ENCODE data around the gene RCC1. TPM values are rescaled to one million over a fixed set of nuclear protein-coding genes. Genes with fewer than 3 reads are reported as not detected.
"Not testable (repeated sequence)": the region's sequence is repeated elsewhere in the genome, so short reads cannot be mapped to it uniquely, and the experiment has no call there.

Gene RCC1
- total RNA-seq, 2 donors from 2014 or later, result 29.9 to 101 TPM

GRCh38 chr1:28566931-28567330 lies 61.1 kb downstream of the RCC1 start:
- no peaks in the 10 kb centered on the region for H3K4me1 ChIP-seq
- H3K27me3 ChIP-seq, result no peaks in the 10 kb centered on the region
- H3K36me3 ChIP-seq, result no peaks in the 10 kb centered on the region
- TF ChIP-seq, protein P1, sequence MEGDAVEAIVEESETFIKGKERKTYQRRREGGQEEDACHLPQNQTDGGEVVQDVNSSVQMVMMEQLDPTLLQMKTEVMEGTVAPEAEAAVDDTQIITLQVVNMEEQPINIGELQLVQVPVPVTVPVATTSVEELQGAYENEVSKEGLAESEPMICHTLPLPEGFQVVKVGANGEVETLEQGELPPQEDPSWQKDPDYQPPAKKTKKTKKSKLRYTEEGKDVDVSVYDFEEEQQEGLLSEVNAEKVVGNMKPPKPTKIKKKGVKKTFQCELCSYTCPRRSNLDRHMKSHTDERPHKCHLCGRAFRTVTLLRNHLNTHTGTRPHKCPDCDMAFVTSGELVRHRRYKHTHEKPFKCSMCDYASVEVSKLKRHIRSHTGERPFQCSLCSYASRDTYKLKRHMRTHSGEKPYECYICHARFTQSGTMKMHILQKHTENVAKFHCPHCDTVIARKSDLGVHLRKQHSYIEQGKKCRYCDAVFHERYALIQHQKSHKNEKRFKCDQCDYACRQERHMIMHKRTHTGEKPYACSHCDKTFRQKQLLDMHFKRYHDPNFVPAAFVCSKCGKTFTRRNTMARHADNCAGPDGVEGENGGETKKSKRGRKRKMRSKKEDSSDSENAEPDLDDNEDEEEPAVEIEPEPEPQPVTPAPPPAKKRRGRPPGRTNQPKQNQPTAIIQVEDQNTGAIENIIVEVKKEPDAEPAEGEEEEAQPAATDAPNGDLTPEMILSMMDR (IDR thresholded peaks at IDR 0.05), result no peak
- no peaks in the 10 kb centered on the region for H3K9me3 ChIP-seq
- H3K9ac ChIP-seq (ENCODE audit: low read depth in 2 of 2, low read length in 2 of 2), result no peak overlapping the region
- intact Hi-C loops (cut with DNase I), result no loop called here
- DNase-seq, result no peak
- H3K27ac ChIP-seq, result no peak overlapping the region
- no peak overlapping the region for H3K4me3 ChIP-seq

DNA sequence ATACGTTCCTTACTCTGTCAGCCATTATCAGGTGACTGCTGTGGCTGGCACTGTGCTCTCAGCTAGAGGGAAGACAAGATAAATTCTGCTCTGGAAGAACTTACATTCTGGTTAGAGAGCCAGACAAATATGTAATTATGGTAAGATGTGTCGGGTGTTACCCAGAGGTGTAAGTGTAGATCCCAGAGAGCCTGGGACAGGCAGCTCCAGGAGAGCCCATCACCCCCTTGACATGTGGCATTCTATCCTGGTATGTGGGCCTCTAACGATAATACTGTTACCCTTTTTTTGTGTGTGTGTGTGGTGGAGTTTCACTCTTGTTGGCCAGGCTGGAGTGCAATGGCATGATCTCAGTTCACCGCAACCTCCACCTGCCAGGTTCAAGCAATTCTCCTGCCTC lies 66.1 kb downstream of the RCC1 start:
- Histone ChIP-seq H3K27ac (no peak overlapping the region), H3K4me1 (no peaks in the 10 kb centered on the region), H3K9ac (ENCODE audit: low read depth in 2 of 2, low read length in 2 of 2) (no peak overlapping the region), H3K27me3 (no peaks in the 10 kb centered on the region), H3K36me3 (no peaks in the 10 kb centered on the region), H3K9me3 (no peaks in the 10 kb centered on the region), H3K4me3 (no peak overlapping the region)
- no peak for DNase-seq
- intact Hi-C loops (cut with DNase I), result no loop called here
- TF ChIP-seq, protein P1 (IDR thresholded peaks at IDR 0.05), result no peak

DNA sequence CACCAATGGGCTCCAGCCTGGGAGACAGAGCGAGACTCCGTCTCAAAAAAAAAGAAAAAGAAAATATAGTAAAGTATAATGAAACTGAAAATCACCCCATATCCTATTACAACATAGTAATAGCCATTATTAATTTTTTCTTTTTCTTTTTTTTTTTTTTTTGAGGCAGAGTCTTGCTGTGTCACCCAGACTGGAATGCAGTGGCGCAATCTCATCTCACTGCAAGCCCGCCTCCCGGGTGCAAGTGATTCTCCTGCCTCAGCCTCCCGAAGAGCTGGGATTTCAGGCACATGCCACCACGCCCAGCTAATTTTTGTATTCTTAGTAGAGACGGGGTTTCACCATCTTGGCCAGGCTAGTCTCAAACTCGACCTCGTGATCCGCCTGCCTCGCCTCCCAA lies 67.0 kb downstream of the RCC1 start:
- H3K27ac ChIP-seq; H3K9ac ChIP-seq (ENCODE audit: low read depth in 2 of 2, low read length in 2 of 2); intact Hi-C loops (cut with DNase I); H3K27me3 ChIP-seq; H3K36me3 ChIP-seq; H3K4me3 ChIP-seq; H3K4me1 ChIP-seq; H3K9me3 ChIP-seq; DNase-seq: not testable (repeated sequence)

GRCh38 chr1:28573564-28573963 lies 67.7 kb downstream of the RCC1 start:
- Histone ChIP-seq H3K36me3 (peaks cover 3% of the 10 kb centered on the region), H3K9ac (ENCODE audit: low read depth in 2 of 2, low read length in 2 of 2) (no peak overlapping the region)
- TF ChIP-seq, protein P1 (IDR thresholded peaks at IDR 0.05), result no peak

GRCh38 chr1:28577052-28577678 lies 71.3 kb downstream of the RCC1 start:
- Histone ChIP-seq H3K9me3 (no peaks in the 10 kb centered on the region), H3K4me1 (peaks cover 9% of the 10 kb centered on the region), H3K27ac (no peak overlapping the region), H3K36me3 (peaks cover 8% of the 10 kb centered on the region), H3K27me3 (no peaks in the 10 kb centered on the region), H3K4me3 (no peak overlapping the region), H3K9ac (ENCODE audit: low read depth in 2 of 2, low read length in 2 of 2) (no peak overlapping the region)
- intact Hi-C loops (cut with DNase I), result no loop called here
- TF ChIP-seq, protein P1 (IDR thresholded peaks at IDR 0.05), result no peak
- no peak for DNase-seq

More at GRCh38 chr1:28573564-28573963, 67.7 kb downstream of the RCC1 start:
- DNase-seq, result no peak
- intact Hi-C loops (cut with DNase I), result no loop called here
- Histone ChIP-seq H3K9me3 (no peaks in the 10 kb centered on the region), H3K27ac (no peak overlapping the region), H3K4me3 (no peak overlapping the region), H3K4me1 (no peaks in the 10 kb centered on the region), H3K27me3 (no peaks in the 10 kb centered on the region)

DNA sequence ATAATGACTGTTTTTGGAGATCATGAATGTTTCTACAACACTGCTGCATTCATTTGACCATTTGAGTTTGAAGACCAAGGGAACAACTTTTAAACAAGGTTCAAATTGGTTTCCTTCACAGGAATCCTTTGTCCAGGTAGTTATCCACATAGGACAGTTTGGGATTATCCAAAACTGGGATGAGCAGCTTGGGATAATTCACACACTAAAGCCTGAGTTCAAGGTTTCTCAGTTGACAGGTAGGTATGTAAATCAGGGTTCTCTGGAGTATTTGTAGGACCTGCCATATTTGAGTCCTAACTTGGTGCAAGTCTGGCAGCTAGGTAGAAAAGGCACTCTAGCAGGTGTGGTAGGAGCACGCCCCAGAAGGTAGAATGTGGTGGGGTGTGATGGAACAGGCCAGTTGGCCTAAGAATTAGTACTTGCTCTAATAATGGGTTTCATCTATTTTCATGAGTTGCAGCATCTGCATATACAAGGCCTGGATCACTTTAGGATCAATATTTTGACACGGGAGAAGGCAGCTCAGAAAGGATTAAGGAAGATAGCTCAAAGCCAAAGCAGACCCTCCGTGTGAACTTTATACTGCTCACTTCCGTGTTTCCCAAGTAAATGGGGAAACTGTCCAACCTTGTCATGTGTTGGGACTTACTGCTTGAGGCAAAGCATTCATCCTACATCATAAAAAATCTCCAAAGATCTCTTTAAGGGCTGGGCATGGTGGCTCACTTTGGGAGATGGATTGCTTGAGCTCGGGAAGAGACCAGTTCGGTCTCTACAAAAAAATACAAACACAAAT lies 72.1 kb downstream of the RCC1 start:
- TF ChIP-seq, protein P1 (IDR thresholded peaks at IDR 0.05), result no peak
- DNase-seq, result no peak
- H3K27me3 ChIP-seq, result no peaks in the 10 kb centered on the region
- intact Hi-C loops (cut with DNase I), result no loop called here
- no peaks in the 10 kb centered on the region for H3K9me3 ChIP-seq
- no peak overlapping the region for H3K27ac ChIP-seq
- H3K9ac ChIP-seq (ENCODE audit: low read depth in 2 of 2, low read length in 2 of 2), result no peak overlapping the region
- no peak overlapping the region for H3K4me3 ChIP-seq
- peaks cover 8% of the 10 kb centered on the region for H3K36me3 ChIP-seq
- peaks cover 9% of the 10 kb centered on the region for H3K4me1 ChIP-seq

Data from colonic mucosa (tissue), 4 donors.